Testis (tissue), 3 donors: ENCODE results near the gene MARCHF2. TPM values are rescaled to one million over a fixed set of nuclear protein-coding genes. Genes with fewer than 3 reads are reported as not detected.
A peak's percentile ranks its signal among the peaks of the same experiment; 100 is the strongest.

Experiments used
- DNase-seq: peaks from one replicate; pipeline ENCODE4 v3.0.0-alpha.2; 2019
- H3K27ac ChIP-seq, 2 donors: fragments of 200-600 bp; sonication (generic); one replicate each; pipeline ENCODE4 v1.5.1; 2019
- H3K27me3 ChIP-seq: fragments of 200-600 bp; sonication (generic); one replicate; pipeline ENCODE4 v1.5.1; 2019
- H3K36me3 ChIP-seq: fragments of 200-600 bp; sonication (generic); one replicate; pipeline ENCODE4 v1.5.1; 2017; ENCODE audit warnings: low read depth; ENCODE audit errors: missing control alignments
- H3K4me1 ChIP-seq: fragments of 200-600 bp; sonication (generic); one replicate; pipeline ENCODE4 v1.5.1; 2019
- H3K4me3 ChIP-seq, 2 donors: fragments of 200-600 bp; sonication (generic); one replicate each; pipeline ENCODE4 v1.5.1; 2017 to 2019
- H3K9me3 ChIP-seq: fragments of 200-600 bp; sonication (generic); one replicate; pipeline ENCODE4 v1.5.1; 2017
- POLR2A ChIP-seq: fragments of 450-650 bp; IDR thresholded peaks from one replicate; pipeline ENCODE4 v1.6.1; 2017; ENCODE audit warnings: antibody characterized with exemption, mild to moderate bottlenecking, moderate library complexity
- WGBS, 2 donors: methylation state at CpG; one replicate each; pipeline ENCODE4 v1.1.5; 2018; 5-methylcytosine and 5-hydroxymethylcytosine counted together
- intact Hi-C: fragments of 100-400 bp; cut with DNase I; formaldehyde crosslinking; loops from one replicate; pipeline ENCODE4 v1.15.1; 2023; ENCODE audit warnings: low total_unique reads
- polyA plus RNA-seq: library from polyadenylated mRNA; stranded (reverse); fragments of 350-450 nt; fragmentation: Illumina TruSeq; extraction: RNeasy Lipid Tissue Mini Kit (QIAGEN cat#74804); gene quantifications from one replicate; pipeline ENCODE4 v1.2.3, GENCODE V29; 2014; ENCODE audit warnings: low read depth, low replicate concordance; ENCODE audit not compliant: insufficient read depth
- total RNA-seq, 2 donors: library from RNA; depleted of rRNA; stranded (reverse); fragments of >200 nt; gene quantifications; one replicate each; pipeline ENCODE4 v1.2.3, GENCODE V29; 2016
- TF ChIP-seq, protein P1 (sequence below), 3 experiments: fragments of 450-650 bp in 2 of 3; fragments of 200-600 bp in 1 of 3; sonication (generic) in 1 of 3; IDR thresholded peaks; one replicate each; pipeline ENCODE4 v1.5.1; 2016 to 2019; ENCODE audit warnings: antibody characterized with exemption in 3 of 3, mild to moderate bottlenecking in 2 of 3, moderate library complexity in 1 of 3

MARCHF2 gene
- total and polyA plus RNA-seq, 3 donors from 2014 or later, result 35.3 to 84.5 (median 62.6) TPM

DNA sequence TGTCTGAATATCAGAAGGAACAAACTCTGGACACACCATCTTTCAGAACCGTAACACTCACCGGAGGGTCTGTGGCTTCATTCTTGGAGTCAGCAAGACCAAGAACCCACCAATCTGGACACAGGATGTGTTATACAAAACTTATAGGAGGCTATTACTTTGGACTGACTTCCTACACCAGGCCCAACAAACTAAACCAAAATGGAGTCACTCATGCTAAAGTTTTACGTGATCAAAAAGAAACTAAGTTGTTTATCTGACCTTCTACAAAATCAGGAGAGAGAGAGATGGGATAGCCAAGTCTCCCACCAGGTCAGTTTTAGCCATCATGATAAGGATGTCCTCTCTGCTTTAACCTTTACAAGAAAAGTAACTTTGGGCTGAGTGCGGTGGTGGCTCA, 26.1 kb upstream of the MARCHF2 start:
- DNase-seq, result no peak
- 69 to 77% methylated on average over 4 of the region's 4 CpGs for WGBS, 2 donors
- Histone ChIP-seq H3K27me3 (no peaks in the 10 kb centered on the region), H3K4me3 (no peak overlapping the region), H3K9me3 (no peaks in the 10 kb centered on the region), H3K36me3 (no peaks in the 10 kb centered on the region), H3K4me1 (peaks cover 12% of the 10 kb centered on the region), H3K27ac (no peak overlapping the region)
- no peak for TF ChIP-seq POLR2A
- TF ChIP-seq, protein P1, sequence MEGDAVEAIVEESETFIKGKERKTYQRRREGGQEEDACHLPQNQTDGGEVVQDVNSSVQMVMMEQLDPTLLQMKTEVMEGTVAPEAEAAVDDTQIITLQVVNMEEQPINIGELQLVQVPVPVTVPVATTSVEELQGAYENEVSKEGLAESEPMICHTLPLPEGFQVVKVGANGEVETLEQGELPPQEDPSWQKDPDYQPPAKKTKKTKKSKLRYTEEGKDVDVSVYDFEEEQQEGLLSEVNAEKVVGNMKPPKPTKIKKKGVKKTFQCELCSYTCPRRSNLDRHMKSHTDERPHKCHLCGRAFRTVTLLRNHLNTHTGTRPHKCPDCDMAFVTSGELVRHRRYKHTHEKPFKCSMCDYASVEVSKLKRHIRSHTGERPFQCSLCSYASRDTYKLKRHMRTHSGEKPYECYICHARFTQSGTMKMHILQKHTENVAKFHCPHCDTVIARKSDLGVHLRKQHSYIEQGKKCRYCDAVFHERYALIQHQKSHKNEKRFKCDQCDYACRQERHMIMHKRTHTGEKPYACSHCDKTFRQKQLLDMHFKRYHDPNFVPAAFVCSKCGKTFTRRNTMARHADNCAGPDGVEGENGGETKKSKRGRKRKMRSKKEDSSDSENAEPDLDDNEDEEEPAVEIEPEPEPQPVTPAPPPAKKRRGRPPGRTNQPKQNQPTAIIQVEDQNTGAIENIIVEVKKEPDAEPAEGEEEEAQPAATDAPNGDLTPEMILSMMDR (IDR thresholded peaks at IDR 0.05), result no peak
- intact Hi-C loops, result no loop called here

DNA sequence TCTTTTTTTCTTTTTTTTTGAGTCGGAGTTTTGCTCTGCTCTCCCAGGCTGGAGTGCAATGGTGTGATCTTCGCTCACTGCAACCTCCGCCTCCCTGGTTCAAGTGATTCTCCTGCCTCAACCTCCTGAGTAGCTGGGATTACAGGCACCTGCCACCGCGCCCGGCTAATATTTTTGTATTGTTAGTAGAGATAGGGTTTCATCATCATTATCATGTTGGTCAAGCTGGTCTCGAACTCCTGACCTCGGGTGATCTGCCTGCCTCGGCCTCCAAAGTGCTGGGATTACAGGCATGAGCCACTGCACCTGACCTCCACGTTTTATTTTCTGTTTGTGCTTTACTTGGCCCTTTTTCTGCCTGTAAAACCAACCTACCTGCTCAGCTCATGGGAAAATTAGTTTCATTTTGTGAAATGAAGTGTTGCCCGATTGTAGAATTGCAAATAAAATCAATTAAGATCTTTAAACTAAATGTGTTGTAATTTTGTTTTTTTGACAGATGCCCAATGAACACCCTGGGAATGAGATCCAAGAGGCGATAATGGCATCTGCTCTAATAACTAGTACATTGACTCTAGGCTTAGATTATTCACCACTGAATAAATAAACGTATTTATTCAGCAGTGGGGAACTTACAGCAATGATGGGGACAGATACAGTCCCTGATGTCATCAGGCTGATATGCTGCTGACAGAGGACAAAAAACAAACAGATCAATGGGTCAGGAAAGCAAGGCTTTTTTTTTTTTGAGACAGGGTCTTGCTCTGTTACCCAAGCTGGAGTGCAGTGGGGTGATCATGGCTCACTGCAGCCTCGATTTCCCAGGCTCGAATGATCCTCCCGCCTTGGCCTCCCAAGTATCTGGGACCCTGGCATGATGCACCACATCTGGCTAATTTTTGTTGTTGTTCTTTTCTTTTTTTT, 25.2 kb upstream of the MARCHF2 start:
- no peak overlapping the region for H3K4me3 ChIP-seq
- 85% methylated on average over 16 of the region's 16 CpGs for WGBS, 2 donors
- no peaks in the 10 kb centered on the region for H3K9me3 ChIP-seq
- H3K36me3 ChIP-seq, result no peaks in the 10 kb centered on the region
- DNase-seq, result no peak
- no peak overlapping the region for H3K27ac ChIP-seq
- peaks cover 21% of the 10 kb centered on the region for H3K4me1 ChIP-seq
- no peak for TF ChIP-seq POLR2A
- TF ChIP-seq, protein P1 (IDR thresholded peaks at IDR 0.05), result no peak
- no peaks in the 10 kb centered on the region for H3K27me3 ChIP-seq
- intact Hi-C loops, result no loop called here

DNA sequence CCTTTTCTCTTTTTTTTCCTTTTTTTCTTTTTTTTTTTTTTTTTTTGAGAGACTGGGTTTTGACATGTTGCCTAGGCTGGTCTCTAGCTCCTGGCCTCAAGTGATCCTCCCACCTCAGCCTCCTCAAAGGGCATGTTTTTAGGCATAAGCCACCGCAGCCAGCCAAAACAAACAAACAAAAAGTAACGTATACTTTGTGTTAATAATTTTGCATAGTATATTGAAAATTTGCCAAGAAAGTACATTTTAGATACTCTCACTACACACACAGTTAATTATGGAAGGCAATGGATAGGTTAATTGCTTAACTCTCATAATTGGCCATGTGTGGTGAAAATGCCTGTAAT, 24.5 kb upstream of the MARCHF2 start:
- peaks cover 27% of the 10 kb centered on the region for H3K4me1 ChIP-seq
- no peak overlapping the region for H3K4me3 ChIP-seq
- H3K36me3 ChIP-seq, result no peaks in the 10 kb centered on the region
- WGBS, 2 donors, result 33 to 39% methylated on average over 2 of the region's 2 CpGs
- TF ChIP-seq, protein P1 (IDR thresholded peaks at IDR 0.05), result no peak
- no peak for TF ChIP-seq POLR2A
- no peaks in the 10 kb centered on the region for H3K27me3 ChIP-seq
- H3K9me3 ChIP-seq, result no peaks in the 10 kb centered on the region
- H3K27ac ChIP-seq, result no peak overlapping the region
- no peak for DNase-seq
- intact Hi-C loops, result no loop called here

DNA sequence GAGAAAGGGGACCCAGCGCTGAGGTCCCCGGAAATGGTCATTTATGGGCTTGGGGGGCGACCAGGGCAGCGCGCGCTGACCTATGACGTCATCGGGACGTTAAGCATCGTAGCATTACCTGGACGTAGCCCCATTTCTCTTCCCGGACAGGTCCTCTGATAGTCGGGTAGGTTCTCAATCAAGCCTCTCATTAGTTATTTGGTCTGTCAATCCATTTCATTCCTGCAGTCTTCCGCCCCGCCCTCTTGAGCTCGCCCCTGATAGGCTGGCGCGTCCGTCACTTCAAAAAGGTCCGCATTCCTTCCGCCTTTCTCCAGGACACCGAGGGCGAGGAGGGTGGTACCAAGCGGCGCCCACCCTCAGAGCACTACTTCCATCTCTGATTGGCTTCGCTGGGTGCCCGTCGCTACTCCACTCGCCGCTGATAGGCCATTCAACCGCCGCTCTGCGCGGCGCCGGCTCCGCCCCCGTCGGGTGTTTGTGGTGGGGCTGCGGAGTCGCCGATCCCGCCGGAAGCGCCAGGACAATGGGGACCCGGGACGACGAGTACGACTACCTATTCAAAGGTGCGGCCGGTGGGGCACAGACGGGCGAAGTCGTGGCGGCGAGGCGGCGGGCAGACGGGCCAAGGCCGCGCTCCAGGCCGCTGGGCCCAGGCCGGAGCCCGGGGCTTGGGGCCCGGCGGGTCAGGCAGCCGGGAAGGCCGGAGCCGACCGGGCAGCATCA, 23.1 kb upstream of the MARCHF2 start, which contains the start of gene RAB11B:
RAB11B (plus strand) TSS at position 470 of the 726 bp plus-strand sequence; CDS start at position 527, 57 bp downstream.
- H3K27me3 ChIP-seq, result no peaks in the 10 kb centered on the region
- H3K27ac ChIP-seq, result peak within 1 kb of the TSS; percentile 92 to 100
- no peaks in the 10 kb centered on the region for H3K36me3 ChIP-seq
- H3K4me1 ChIP-seq, result peaks cover 40% of the 10 kb centered on the region
- intact Hi-C loops, result no loop called here
- TF ChIP-seq, protein P1 (IDR thresholded peaks at IDR 0.05), result no peak
- WGBS, 2 donors, result 1% methylated on average over 53 to 70 of the region's 70 CpGs
- H3K4me3 ChIP-seq, result peak within 1 kb of the TSS; percentile 75 to 100
- DNase-seq, result peak; percentile 100
- no peaks in the 10 kb centered on the region for H3K9me3 ChIP-seq
